GM23338 (cell line): ENCODE measurements around the gene LILRA5. TPM values are rescaled to one million over a fixed set of nuclear protein-coding genes. Genes with fewer than 3 reads are reported as not detected.

Experiments
- microRNA-seq: library from miRNA; unstranded; fragments of <30 nt; microRNA quantifications from one replicate; pipeline ENCODE4, GENCODE V29; 2017
- polyA plus RNA-seq: library from polyadenylated mRNA; unstranded; fragments of >200 nt; fragmentation: Nextera tagmentation; extraction: Ambion mirVana; gene quantifications from 2 replicates; pipeline ENCODE4 v1.2.1, GENCODE V29; 2016
- small RNA-seq: library from RNA; depleted of rRNA; stranded (forward); fragments of <200 nt; gene quantifications from one replicate; pipeline ENCODE3, GENCODE V24; 2014; ENCODE audit warnings: low replicate concordance
- total RNA-seq: library from RNA; depleted of rRNA; stranded (reverse); fragments of >200 nt; shearing (Covaris generic); gene quantifications from 2 replicates; pipeline ENCODE4 v1.2.3, GENCODE V29; 2014; rRNA removed

The LILRA5 gene
- total and polyA plus RNA-seq, 2 experiments from 2014 or later, result not detected

Small RNA genes lying within 50 kb of the gene (microRNA-seq; reads per million reads assigned to microRNA genes)
- gene MIR4752, result not detected

Small RNA genes lying within 50 kb of the gene (small RNA-seq; reads per million reads assigned to genes)
- gene AC245884.12 (not detected), gene MIR4752 (not detected), gene RNU6-1307P (not detected)

Other genes starting within 250 kb of the LILRA5 start
- not detected in 2 replicates for gene VSTM1, start 249.3 kb downstream of the LILRA5 start, total RNA-seq
- gene VSTM1, start 249.3 kb downstream of the LILRA5 start, polyA plus RNA-seq, result not detected in 2 replicates
- not detected in 2 replicates for gene TARM1, start 231.8 kb downstream of the LILRA5 start, total RNA-seq
- gene TARM1, start 231.8 kb downstream of the LILRA5 start, polyA plus RNA-seq, result not detected in 2 replicates
- 0.31 TPM in 1 of 2 replicates, not detected in the other for gene OSCAR, start 212.4 kb downstream of the LILRA5 start, total RNA-seq
- gene OSCAR, start 212.4 kb downstream of the LILRA5 start, polyA plus RNA-seq, result 1.6 and 2.6 TPM in 2 replicates
- gene NDUFA3, start 210.3 kb downstream of the LILRA5 start, total RNA-seq, result 27.6 and 28.4 TPM in 2 replicates
- gene NDUFA3, start 210.3 kb downstream of the LILRA5 start, polyA plus RNA-seq, result 691 and 851 TPM in 2 replicates
- 12.0 and 16.2 TPM in 2 replicates for gene TFPT, start 197.5 kb downstream of the LILRA5 start, total RNA-seq
- gene TFPT, start 197.5 kb downstream of the LILRA5 start, polyA plus RNA-seq, result 18.3 and 18.9 TPM in 2 replicates
- gene PRPF31, start 197.4 kb downstream of the LILRA5 start, total RNA-seq, result 79.3 and 83.3 TPM in 2 replicates
- 86.3 and 94.2 TPM in 2 replicates for gene PRPF31, start 197.4 kb downstream of the LILRA5 start, polyA plus RNA-seq
- gene CNOT3, start 175.4 kb downstream of the LILRA5 start, total RNA-seq, result 47.0 and 61.2 TPM in 2 replicates
- gene CNOT3, start 175.4 kb downstream of the LILRA5 start, polyA plus RNA-seq, result 36.4 and 39.7 TPM in 2 replicates
- gene LENG1, start 153.4 kb downstream of the LILRA5 start, total RNA-seq, result 4.7 TPM in 2 replicates
- 17.2 and 19.3 TPM in 2 replicates for gene LENG1, start 153.4 kb downstream of the LILRA5 start, polyA plus RNA-seq
- 0.58 and 2.3 TPM in 2 replicates for gene TMC4, start 140.0 kb downstream of the LILRA5 start, total RNA-seq
- gene TMC4, start 140.0 kb downstream of the LILRA5 start, polyA plus RNA-seq, result 7.8 and 8.2 TPM in 2 replicates
- 140 and 184 TPM in 2 replicates for gene MBOAT7, start 123.6 kb downstream of the LILRA5 start, total RNA-seq
- gene MBOAT7, start 123.6 kb downstream of the LILRA5 start, polyA plus RNA-seq, result 73.5 and 77.8 TPM in 2 replicates
- 51.2 and 53.4 TPM in 2 replicates for gene TSEN34, start 121.9 kb downstream of the LILRA5 start, total RNA-seq
- 33.0 and 36.6 TPM in 2 replicates for gene TSEN34, start 121.9 kb downstream of the LILRA5 start, polyA plus RNA-seq
- 1,754 and 2,101 TPM in 2 replicates for gene RPS9, start 112.3 kb downstream of the LILRA5 start, total RNA-seq
- gene RPS9, start 112.3 kb downstream of the LILRA5 start, polyA plus RNA-seq, result 1,060 and 1,149 TPM in 2 replicates
- gene LILRB3, start 90.2 kb downstream of the LILRA5 start, total RNA-seq, result not detected in 2 replicates
- gene LILRB3, start 90.2 kb downstream of the LILRA5 start, polyA plus RNA-seq, result not detected in 2 replicates
- gene LILRA6, start 70.4 kb downstream of the LILRA5 start, total RNA-seq, result not detected in 2 replicates
- gene LILRA6, start 70.4 kb downstream of the LILRA5 start, polyA plus RNA-seq, result not detected in 2 replicates
- gene LILRB5, start 55.9 kb downstream of the LILRA5 start, total RNA-seq, result not detected in 2 replicates
- gene LILRB5, start 55.9 kb downstream of the LILRA5 start, polyA plus RNA-seq, result not detected in 2 replicates
- gene LILRB2, start 32.1 kb downstream of the LILRA5 start, total RNA-seq, result not detected in 2 replicates
- not detected in 2 replicates for gene LILRB2, start 32.1 kb downstream of the LILRA5 start, polyA plus RNA-seq
- gene LILRA4, start 26.0 kb upstream of the LILRA5 start, total RNA-seq, result not detected in 2 replicates
- gene LILRA4, start 26.0 kb upstream of the LILRA5 start, polyA plus RNA-seq, result not detected in 2 replicates
- 1.3 TPM in 1 of 2 replicates, not detected in the other for gene LAIR1, start 51.8 kb upstream of the LILRA5 start, total RNA-seq
- 0.10 TPM in 2 replicates for gene LAIR1, start 51.8 kb upstream of the LILRA5 start, polyA plus RNA-seq
- gene TTYH1, start 102.3 kb upstream of the LILRA5 start, total RNA-seq, result 31.8 and 40.8 TPM in 2 replicates
- gene TTYH1, start 102.3 kb upstream of the LILRA5 start, polyA plus RNA-seq, result 18.2 and 21.5 TPM in 2 replicates
- gene LENG8, start 136.0 kb upstream of the LILRA5 start, total RNA-seq, result 45.6 and 74.3 TPM in 2 replicates
- gene LENG8, start 136.0 kb upstream of the LILRA5 start, polyA plus RNA-seq, result 41.2 and 42.1 TPM in 2 replicates
- 3.3 and 6.4 TPM in 2 replicates for gene LENG9, start 150.6 kb upstream of the LILRA5 start, total RNA-seq
- 0.26 and 0.52 TPM in 2 replicates for gene LENG9, start 150.6 kb upstream of the LILRA5 start, polyA plus RNA-seq
- 0.35 and 3.4 TPM in 2 replicates for gene CDC42EP5, start 160.1 kb upstream of the LILRA5 start, total RNA-seq
- 1.4 and 2.3 TPM in 2 replicates for gene CDC42EP5, start 160.1 kb upstream of the LILRA5 start, polyA plus RNA-seq
- gene LAIR2, start 189.7 kb upstream of the LILRA5 start, total RNA-seq, result not detected in 2 replicates
- not detected in 2 replicates for gene LAIR2, start 189.7 kb upstream of the LILRA5 start, polyA plus RNA-seq